K562 (cell line): ENCODE data around the gene A4GALT. TPM values are rescaled to one million over a fixed set of nuclear protein-coding genes. Genes with fewer than 3 reads are reported as not detected.
A peak's percentile ranks its signal among the peaks of the same experiment; 100 is the strongest.

Experiments
- ATAC-seq: fragments of 200-7000 bp; cut with Tn5 transposase; 3 replicates; pipeline ENCODE4 v1.9.1; 2020; ENCODE audit warnings: moderate library complexity
- BruUV-seq: library from RNA; stranded (reverse); fragments of 400-500 nt; replicated peaks from 2 replicates; lab custom pipeline; 2021; lab: Mats Ljungman, UMichigan
- CTCF ChIA-PET: fragments of 300-600 bp; formaldehyde crosslinking; extraction: SDS; loops from one replicate; lab custom pipeline; 2021; ENCODE audit warnings: low intra/inter-chr PET ratio; lab: Yijun Ruan, JAX
- POLR2A ChIA-PET: fragments of 300-600, 350-650 bp; sonication (Branson Sonifier 250); formaldehyde crosslinking; extraction: SDS; loops from one replicate; lab custom pipeline; 2021; ENCODE audit warnings: antibody characterized with exemption, inconsistent platforms; lab: Yijun Ruan, JAX
- DNase-seq, 4 experiments: peaks; one replicate each; pipeline versions ENCODE4 v3.0.0 to v3.0.0-alpha.2; 2011 to 2018; ENCODE audit warnings: low spot score in 3 of 4, mixed read lengths in 3 of 4; ENCODE audit errors: extremely low read depth in 1 of 4
- FAIRE-seq: peaks from 2 replicates; lab custom pipeline; 2011; peaks lifted over from hg19 to GRCh38; lab: Jason Lieb, UNC
- H2AFZ ChIP-seq: 2 replicates; pipeline ENCODE4 v1.6.0; 2011; ENCODE audit warnings: low read depth, low read length, control low read depth, inconsistent platforms
- H3K27ac ChIP-seq: fragments of 200-600 bp; 3 replicates; pipeline ENCODE4 v1.8.0; 2011; ENCODE audit warnings: low read depth, mild to moderate bottlenecking, control low read depth, inconsistent platforms, low read length, moderate library complexity, mixed read lengths; ENCODE audit errors: extremely low read depth
- H3K27me3 ChIP-seq, 2 experiments: fragments of 300-600 bp in 1 of 2; 2 replicates in 1 of 2; 3 replicates in 1 of 2; pipeline versions ENCODE4 v1.6.0 to v1.8.0; 2011; ENCODE audit warnings: inconsistent platforms in 2 of 2, low read length in 2 of 2, mild to moderate bottlenecking in 1 of 2, mixed read lengths in 1 of 2, moderate library complexity in 1 of 2; ENCODE audit not compliant: control insufficient read depth in 2 of 2, insufficient read depth in 2 of 2
- H3K36me3 ChIP-seq: fragments of 300-600 bp; 3 replicates; pipeline ENCODE4 v1.8.0; 2011; ENCODE audit warnings: mild to moderate bottlenecking, low read length, inconsistent platforms; ENCODE audit not compliant: control insufficient read depth, insufficient read depth
- H3K4me1 ChIP-seq, 2 experiments: fragments of 200-600 bp in 1 of 2; replicated peaks in 1 of 2; 2 replicates in 1 of 2; 3 replicates in 1 of 2; pipeline versions ENCODE4 v1.5.1 to v1.8.0; 2011; ENCODE audit warnings: inconsistent platforms in 2 of 2, low read length in 2 of 2, mild to moderate bottlenecking in 1 of 2, mixed read lengths in 1 of 2, moderate library complexity in 1 of 2; ENCODE audit not compliant: control insufficient read depth in 2 of 2, insufficient read depth in 2 of 2
- H3K4me2 ChIP-seq: 2 replicates; pipeline ENCODE4 v1.6.1; 2011; ENCODE audit warnings: low read length, control low read depth, inconsistent platforms, mixed read lengths; ENCODE audit not compliant: insufficient read depth
- H3K4me3 ChIP-seq: fragments of 200-600 bp; sonication (generic), shearing (Covaris generic); 2 replicates; pipeline ENCODE4 v1.5.1; 2016; ENCODE audit warnings: control low read depth, inconsistent platforms
- H3K79me2 ChIP-seq: fragments of 200-600 bp; 3 replicates; pipeline ENCODE4 v1.8.0; 2011; ENCODE audit warnings: low read length, inconsistent platforms; ENCODE audit not compliant: control insufficient read depth, insufficient read depth
- H3K9ac ChIP-seq, 2 experiments: 2 replicates each; pipeline versions ENCODE4 v1.6.0 to v1.6.1; 2011; ENCODE audit warnings: low read depth in 2 of 2, low read length in 2 of 2, control low read depth in 1 of 2, inconsistent platforms in 1 of 2, mild to moderate bottlenecking in 1 of 2, mixed read lengths in 1 of 2; ENCODE audit not compliant: insufficient read depth in 1 of 2
- H3K9me1 ChIP-seq: one replicate; pipeline ENCODE4 v1.6.0; 2011; ENCODE audit warnings: inconsistent platforms, mild to moderate bottlenecking, low read length, moderate library complexity; ENCODE audit not compliant: control insufficient read depth, insufficient read depth
- H3K9me3 ChIP-seq: replicated peaks from 2 replicates; pipeline ENCODE4 v1.5.1; 2011; ENCODE audit warnings: low read depth, low read length, inconsistent platforms; ENCODE audit not compliant: control insufficient read depth, insufficient read depth
- H4K20me1 ChIP-seq: replicated peaks from 2 replicates; pipeline ENCODE4 v1.6.1; 2011; ENCODE audit warnings: low read length, inconsistent platforms, mixed read lengths; ENCODE audit not compliant: control insufficient read depth, insufficient read depth
- L3MBTL2 ChIP-seq: fragments of 450-650 bp; IDR thresholded peaks from 2 replicates; pipeline ENCODE4 v1.6.1; 2016; ENCODE audit warnings: mild to moderate bottlenecking, moderate library complexity
- ZFX ChIP-seq: sonication (generic); formaldehyde crosslinking; IDR thresholded peaks from 2 replicates; pipeline ENCODE4 v1.8.0; 2022; ENCODE audit warnings: mild to moderate bottlenecking, missing genetic modification reagents, moderate library complexity
- WGBS: fragments of 100-300 bp; shearing (Covaris generic); methylation state at CpG from one replicate; pipeline ENCODE4 v1.1.6; 2016; ENCODE audit warnings: low coverage, mixed read lengths; ENCODE audit not compliant: insufficient coverage; ENCODE audit errors: missing lambda C conversion rate; 5-methylcytosine and 5-hydroxymethylcytosine counted together
- in situ Hi-C: fragments of 300-500 bp; cut with MboI; formaldehyde crosslinking; loops from 4 replicates; pipeline ENCODE4 v1.15.0; 2018; ENCODE audit warnings: inconsistent platforms, mixed read lengths
- intact Hi-C: fragments of 100-400 bp; cut with micrococcal nuclease; formaldehyde crosslinking; loops from 2 replicates; pipeline ENCODE4 v1.14.2; 2022
- polyA plus RNA-seq, 8 experiments: library from polyadenylated mRNA; depleted of rRNA in 4 of 8; stranded (reverse) in 5 of 8; unstranded in 3 of 8; fragments of >200 nt; fragmentation: Nextera tagmentation in 2 of 8; fragmentation: Illumina TruSeq in 1 of 8; extraction: Ambion mirVana in 2 of 8; extraction: Trizol in 1 of 8; gene quantifications; 2 replicates each; pipeline versions ENCODE4 v1.2.1 to v1.2.3, GENCODE V29; 2011 to 2014; ENCODE audit warnings: inconsistent platforms in 1 of 8, missing spikeins in 1 of 8
- total RNA-seq, 7 experiments: library from RNA; depleted of rRNA in 6 of 7; stranded (reverse); fragments of >200 nt in 6 of 7; fragmentation: Illumina TruSeq in 2 of 7; extraction: Trizol in 2 of 7; gene quantifications; 2 replicates each; pipeline versions ENCODE4 v1.2.1 to v1.2.3, GENCODE V29; 2011 to 2021; ENCODE audit warnings: low replicate concordance in 1 of 7
- TF ChIP-seq, protein P1 (sequence below): fragments of 450-650 bp; IDR thresholded peaks from 2 replicates; pipeline ENCODE4 v1.6.1; 2017; ENCODE audit warnings: antibody characterized with exemption, mild to moderate bottlenecking
- TF ChIP-seq, protein P2 (sequence below), 2 experiments: IDR thresholded peaks; 2 replicates each; pipeline ENCODE4 v1.6.1; 2011; ENCODE audit warnings: borderline replicate concordance in 1 of 2, control low read depth in 1 of 2, low read depth in 1 of 2, low read length in 1 of 2, mild to moderate bottlenecking in 1 of 2, mixed read lengths in 1 of 2, moderate library complexity in 1 of 2; ENCODE audit not compliant: insufficient read depth in 1 of 2, insufficient read length in 1 of 2, poor library complexity in 1 of 2, severe bottlenecking in 1 of 2; ENCODE audit errors: extremely low read depth in 1 of 2
- TF ChIP-seq, protein P3 (sequence below): fragments of 450-650 bp; formaldehyde crosslinking; IDR thresholded peaks from 2 replicates; pipeline ENCODE4 v1.4.0; 2022; ENCODE audit warnings: missing genetic modification characterization

A4GALT gene
- total and polyA plus RNA-seq, 9 of the 15 experiments (the other 6 are each of a cell fraction or from before 2014, with no cell fraction given), result 0.07 to 0.11 TPM; not detected in 7

DNA sequence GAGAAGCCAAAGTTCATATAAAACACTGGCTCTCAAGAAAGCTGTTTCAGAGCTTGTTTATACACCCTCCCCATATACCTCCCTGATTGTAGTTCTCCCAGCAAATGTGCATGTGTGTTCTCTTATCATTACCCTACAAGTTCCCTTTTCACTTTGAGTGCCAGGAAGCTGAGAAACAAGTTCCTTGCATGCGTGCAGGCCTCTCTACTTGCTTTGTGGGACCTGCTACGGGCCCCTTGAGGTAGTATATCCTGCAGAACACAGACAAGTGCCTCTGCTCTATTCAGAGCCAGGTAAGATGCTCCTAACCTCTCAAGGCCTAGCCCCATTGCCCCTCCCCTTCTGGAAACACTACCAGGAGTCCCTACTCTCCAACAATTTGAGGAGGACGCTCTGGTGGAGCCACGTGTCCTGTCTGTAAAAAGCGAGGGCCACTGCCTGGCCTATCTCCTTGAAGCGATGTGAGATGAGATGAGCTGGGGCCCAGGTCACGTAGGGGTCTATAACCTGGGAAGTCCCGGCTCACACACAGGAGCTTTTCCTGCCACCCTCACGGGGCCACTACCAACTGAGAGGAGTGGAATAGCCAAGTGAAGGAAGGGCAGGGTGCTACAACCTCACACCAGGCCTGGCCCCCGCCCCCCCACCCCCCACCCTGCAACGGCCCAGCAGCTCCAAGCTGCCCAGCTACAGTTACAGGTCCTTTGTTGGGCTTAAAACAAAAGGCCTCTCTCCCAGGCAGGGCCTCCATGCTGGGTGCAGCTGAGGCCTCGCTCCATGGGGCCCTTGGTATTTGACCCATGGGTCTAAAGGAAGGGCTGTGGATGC is 77.7 kb downstream of the A4GALT start:
- peak; percentile 30; the same call in 2 of the 3 replicates for ATAC-seq
- H3K79me2 ChIP-seq, result peaks cover 67% of the 10 kb centered on the region
- no peak overlapping the region for H3K4me3 ChIP-seq
- H3K27ac ChIP-seq, result peak overlapping the region; percentile 73
- DNase-seq, result peak in 2 of 4 experiments; percentile 33 to 54
- peaks cover 3% of the 10 kb centered on the region; the same call in 2 of the 3 replicates for H3K36me3 ChIP-seq
- H3K9me3 ChIP-seq, result no peaks in the 10 kb centered on the region
- WGBS, result 26% methylated on average over 9 of the region's 12 CpGs
- peaks cover 2% of the 10 kb centered on the region for H3K9me1 ChIP-seq
- H2AFZ ChIP-seq, result no peak overlapping the region
- H3K9ac ChIP-seq, result peak overlapping the region in 1 of 2 experiments; percentile 78; a peak in 2 of 4 replicates
- peak overlapping the region; percentile 37 for H3K4me2 ChIP-seq
- H3K4me1 ChIP-seq, result peaks cover 50 to 55% of the 10 kb centered on the region in 2 experiments
- BruUV-seq, result no TSS peak
- CTCF ChIA-PET, result no interaction called here
- FAIRE-seq, result peak; percentile 79
- peaks cover 9% of the 10 kb centered on the region for H4K20me1 ChIP-seq
- no peaks in the 10 kb centered on the region for H3K27me3 ChIP-seq
- in situ Hi-C loops (no loop called here), intact Hi-C loops (no loop called here)
- POLR2A ChIA-PET, result interaction anchor here (1.1 to 3.6 kb wide), 2 partner anchors 20 to 28 kb away, joined by 3 to 26 read pairs; partner anchors contain the start of gene POLDIP3
- TF ChIP-seq, protein P1, sequence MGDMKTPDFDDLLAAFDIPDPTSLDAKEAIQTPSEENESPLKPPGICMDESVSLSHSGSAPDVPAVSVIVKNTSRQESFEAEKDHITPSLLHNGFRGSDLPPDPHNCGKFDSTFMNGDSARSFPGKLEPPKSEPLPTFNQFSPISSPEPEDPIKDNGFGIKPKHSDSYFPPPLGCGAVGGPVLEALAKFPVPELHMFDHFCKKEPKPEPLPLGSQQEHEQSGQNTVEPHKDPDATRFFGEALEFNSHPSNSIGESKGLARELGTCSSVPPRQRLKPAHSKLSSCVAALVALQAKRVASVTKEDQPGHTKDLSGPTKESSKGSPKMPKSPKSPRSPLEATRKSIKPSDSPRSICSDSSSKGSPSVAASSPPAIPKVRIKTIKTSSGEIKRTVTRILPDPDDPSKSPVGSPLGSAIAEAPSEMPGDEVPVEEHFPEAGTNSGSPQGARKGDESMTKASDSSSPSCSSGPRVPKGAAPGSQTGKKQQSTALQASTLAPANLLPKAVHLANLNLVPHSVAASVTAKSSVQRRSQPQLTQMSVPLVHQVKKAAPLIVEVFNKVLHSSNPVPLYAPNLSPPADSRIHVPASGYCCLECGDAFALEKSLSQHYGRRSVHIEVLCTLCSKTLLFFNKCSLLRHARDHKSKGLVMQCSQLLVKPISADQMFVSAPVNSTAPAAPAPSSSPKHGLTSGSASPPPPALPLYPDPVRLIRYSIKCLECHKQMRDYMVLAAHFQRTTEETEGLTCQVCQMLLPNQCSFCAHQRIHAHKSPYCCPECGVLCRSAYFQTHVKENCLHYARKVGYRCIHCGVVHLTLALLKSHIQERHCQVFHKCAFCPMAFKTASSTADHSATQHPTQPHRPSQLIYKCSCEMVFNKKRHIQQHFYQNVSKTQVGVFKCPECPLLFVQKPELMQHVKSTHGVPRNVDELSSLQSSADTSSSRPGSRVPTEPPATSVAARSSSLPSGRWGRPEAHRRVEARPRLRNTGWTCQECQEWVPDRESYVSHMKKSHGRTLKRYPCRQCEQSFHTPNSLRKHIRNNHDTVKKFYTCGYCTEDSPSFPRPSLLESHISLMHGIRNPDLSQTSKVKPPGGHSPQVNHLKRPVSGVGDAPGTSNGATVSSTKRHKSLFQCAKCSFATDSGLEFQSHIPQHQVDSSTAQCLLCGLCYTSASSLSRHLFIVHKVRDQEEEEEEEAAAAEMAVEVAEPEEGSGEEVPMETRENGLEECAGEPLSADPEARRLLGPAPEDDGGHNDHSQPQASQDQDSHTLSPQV, result 0 out of 2 replicates have a peak, but pooled peaks have one; percentile 49
- TF ChIP-seq, protein P2, sequence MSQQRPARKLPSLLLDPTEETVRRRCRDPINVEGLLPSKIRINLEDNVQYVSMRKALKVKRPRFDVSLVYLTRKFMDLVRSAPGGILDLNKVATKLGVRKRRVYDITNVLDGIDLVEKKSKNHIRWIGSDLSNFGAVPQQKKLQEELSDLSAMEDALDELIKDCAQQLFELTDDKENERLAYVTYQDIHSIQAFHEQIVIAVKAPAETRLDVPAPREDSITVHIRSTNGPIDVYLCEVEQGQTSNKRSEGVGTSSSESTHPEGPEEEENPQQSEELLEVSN (IDR thresholded peaks at IDR 0.05; ENCODE audit: borderline replicate concordance in 1 of 2, extremely low read depth in 1 of 2, insufficient read depth in 1 of 2, insufficient read length in 1 of 2, low read depth in 1 of 2, low read length in 1 of 2, poor library complexity in 1 of 2, severe bottlenecking in 1 of 2), result peak in 1 of 2 experiments; percentile 45
- TF ChIP-seq ZFX (CRISPR knock-in tag) (peak; percentile 64), L3MBTL2 (peak; percentile 87)
- TF ChIP-seq, protein P3, sequence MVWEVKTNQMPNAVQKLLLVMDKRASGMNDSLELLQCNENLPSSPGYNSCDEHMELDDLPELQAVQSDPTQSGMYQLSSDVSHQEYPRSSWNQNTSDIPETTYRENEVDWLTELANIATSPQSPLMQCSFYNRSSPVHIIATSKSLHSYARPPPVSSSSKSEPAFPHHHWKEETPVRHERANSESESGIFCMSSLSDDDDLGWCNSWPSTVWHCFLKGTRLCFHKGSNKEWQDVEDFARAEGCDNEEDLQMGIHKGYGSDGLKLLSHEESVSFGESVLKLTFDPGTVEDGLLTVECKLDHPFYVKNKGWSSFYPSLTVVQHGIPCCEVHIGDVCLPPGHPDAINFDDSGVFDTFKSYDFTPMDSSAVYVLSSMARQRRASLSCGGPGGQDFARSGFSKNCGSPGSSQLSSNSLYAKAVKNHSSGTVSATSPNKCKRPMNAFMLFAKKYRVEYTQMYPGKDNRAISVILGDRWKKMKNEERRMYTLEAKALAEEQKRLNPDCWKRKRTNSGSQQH (CRISPR knock-in tag), result no peak
